A549 (cell line): Measurements from ENCODE around the gene ESYT2. TPM values are rescaled to one million over a fixed set of nuclear protein-coding genes. Genes with fewer than 3 reads are reported as not detected.
A peak's percentile ranks its signal among the peaks of the same experiment; 100 is the strongest.

Experiments
- ATAC-seq, 2 experiments: fragments of 200-7000 bp in 1 of 2; fragments of >200 bp in 1 of 2; cut with Nextera tagmentation in 1 of 2; cut with Tn5 transposase in 1 of 2; 3 replicates each; pipeline versions ENCODE4 v1.8.0 to v1.9.1; 2018 to 2020; ENCODE audit warnings: mild to moderate bottlenecking in 1 of 2, moderate library complexity in 1 of 2
- CTCF ChIA-PET: fragments of 300-600 bp; sonication (Branson Sonifier 250); formaldehyde crosslinking; extraction: SDS; loops from one replicate; lab custom pipeline; 2021; ENCODE audit warnings: antibody characterized with exemption, inconsistent platforms; lab: Yijun Ruan, JAX
- POLR2A ChIA-PET: fragments of 350-600 bp; formaldehyde crosslinking; extraction: SDS; loops from one replicate; lab custom pipeline; 2021; ENCODE audit warnings: antibody characterized with exemption, inconsistent platforms; lab: Yijun Ruan, JAX
- DNase-seq, 2 experiments: peaks; one replicate each; pipeline versions ENCODE4 v3.0.0 to v3.0.0-alpha.2; 2011 to 2016; ENCODE audit warnings: low read depth in 1 of 2, low spot score in 1 of 2
- FAIRE-seq: peaks from 2 replicates; lab custom pipeline; 2011; peaks lifted over from hg19 to GRCh38; lab: Jason Lieb, UNC
- H3K27ac ChIP-seq, 2 experiments: fragments of >200 bp; sonication (Bioruptor Twin); formaldehyde crosslinking; 3 replicates each; pipeline ENCODE4 v1.5.1; 2016 to 2017
- H3K4me1 ChIP-seq: fragments of >200 bp; sonication (Bioruptor Twin); formaldehyde crosslinking; 3 replicates; pipeline ENCODE4 v1.6.1; 2016
- H3K4me2 ChIP-seq: fragments of >200 bp; sonication (Bioruptor Twin); formaldehyde crosslinking; 3 replicates; pipeline ENCODE4 v1.6.1; 2016
- H3K4me3 ChIP-seq: fragments of >200 bp; sonication (Bioruptor Twin); formaldehyde crosslinking; 3 replicates; pipeline ENCODE4 v1.5.1; 2016
- H3K9me3 ChIP-seq: fragments of >200 bp; sonication (Bioruptor Twin); formaldehyde crosslinking; 3 replicates; pipeline ENCODE4 v1.6.1; 2016
- CBX2 ChIP-seq: fragments of 200-600 bp; sonication (generic); IDR thresholded peaks from 2 replicates; pipeline ENCODE4 v1.6.1; 2016; ENCODE audit warnings: low read depth, mild to moderate bottlenecking, borderline replicate concordance
- CBX8 ChIP-seq: fragments of 200-600 bp; sonication (generic); IDR thresholded peaks from 2 replicates; pipeline ENCODE4 v1.6.1; 2016
- CEBPB ChIP-seq, 2 experiments: fragments of >200 bp in 1 of 2; sonication (Bioruptor Twin) in 1 of 2; formaldehyde crosslinking in 1 of 2; IDR thresholded peaks; 2 replicates each; pipeline ENCODE4 v1.6.1; 2012 to 2016
- EHMT2 ChIP-seq: fragments of 200-600 bp; sonication (generic); IDR thresholded peaks from 2 replicates; pipeline ENCODE4 v1.6.1; 2016; ENCODE audit warnings: antibody characterized with exemption, low read depth, mild to moderate bottlenecking, moderate library complexity
- EP300 ChIP-seq, 2 experiments: fragments of >200 bp; sonication (Bioruptor Twin); formaldehyde crosslinking; IDR thresholded peaks; 2 replicates in 1 of 2; 3 replicates in 1 of 2; pipeline ENCODE4 v1.6.1; 2016 to 2017
- FOXS1 ChIP-seq: fragments of 250-450 bp; sonication (Bioruptor Pico); IDR thresholded peaks from 2 replicates; pipeline ENCODE4 v1.5.0; 2020; ENCODE audit warnings: mild to moderate bottlenecking, moderate library complexity
- GATA3 ChIP-seq: IDR thresholded peaks from 2 replicates; pipeline ENCODE4 v1.6.1; 2012; ENCODE audit warnings: borderline replicate concordance
- HOXA7 ChIP-seq: fragments of 250-450 bp; sonication (Bioruptor Pico); IDR thresholded peaks from 2 replicates; pipeline ENCODE4 v1.5.0; 2020; ENCODE audit warnings: mild to moderate bottlenecking, moderate library complexity
- JUN ChIP-seq, 2 experiments: fragments of >200 bp; sonication (Bioruptor Twin); formaldehyde crosslinking; IDR thresholded peaks; 2 replicates in 1 of 2; 3 replicates in 1 of 2; pipeline ENCODE4 v1.6.1; 2016 to 2017
- KDM1A ChIP-seq: fragments of 200-600 bp; sonication (generic); IDR thresholded peaks from 2 replicates; pipeline ENCODE4 v1.6.1; 2016; ENCODE audit warnings: low read depth, mild to moderate bottlenecking
- KDM5A ChIP-seq: fragments of 200-600 bp; sonication (generic); IDR thresholded peaks from 2 replicates; pipeline ENCODE4 v1.6.1; 2016; ENCODE audit warnings: antibody characterized with exemption, mild to moderate bottlenecking
- MYC ChIP-seq: IDR thresholded peaks from 2 replicates; pipeline ENCODE4 v1.6.1; 2012; ENCODE audit warnings: mild to moderate bottlenecking, inconsistent platforms, low read length, improper control_type of control experiment, borderline replicate concordance
- NPAS2 ChIP-seq: fragments of 250-450 bp; sonication (Bioruptor Pico); IDR thresholded peaks from 2 replicates; pipeline ENCODE4 v1.8.0; 2022; ENCODE audit warnings: mild to moderate bottlenecking, moderate library complexity, borderline replicate concordance
- PBX3 ChIP-seq: IDR thresholded peaks from 2 replicates; pipeline ENCODE4 v1.6.1; 2012
- PHF8 ChIP-seq: fragments of 200-600 bp; sonication (generic); IDR thresholded peaks from 2 replicates; pipeline ENCODE4 v1.6.1; 2016; ENCODE audit warnings: low read depth, mild to moderate bottlenecking, antibody characterized with exemption, moderate library complexity, borderline replicate concordance
- RARB ChIP-seq: fragments of 250-450 bp; sonication (Bioruptor Pico); IDR thresholded peaks from 2 replicates; pipeline ENCODE4 v1.8.0; 2021; ENCODE audit warnings: mild to moderate bottlenecking, moderate library complexity
- RCOR1 ChIP-seq: fragments of 150-350 bp; IDR thresholded peaks from 2 replicates; pipeline ENCODE4 v1.6.1; 2014; ENCODE audit warnings: antibody characterized with exemption, low read length, low read depth
- RFX5 ChIP-seq: fragments of 450-650 bp; IDR thresholded peaks from 2 replicates; pipeline ENCODE4 v1.7.1; 2014; ENCODE audit warnings: antibody characterized with exemption, mild to moderate bottlenecking, moderate library complexity
- RNF2 ChIP-seq: fragments of 200-600 bp; sonication (generic); IDR thresholded peaks from 2 replicates; pipeline ENCODE4 v1.6.1; 2016; ENCODE audit warnings: low read depth, mild to moderate bottlenecking, antibody characterized with exemption, moderate library complexity, borderline replicate concordance
- TFCP2L1 ChIP-seq: fragments of 250-450 bp; sonication (Bioruptor Pico); IDR thresholded peaks from 2 replicates; pipeline ENCODE4 v1.5.0; 2021; ENCODE audit warnings: mild to moderate bottlenecking
- USF2 ChIP-seq: fragments of 450-650 bp; IDR thresholded peaks from 2 replicates; pipeline ENCODE4 v1.6.1; 2014; ENCODE audit warnings: antibody characterized with exemption
- ZFP36 ChIP-seq: fragments of 450-650 bp; IDR thresholded peaks from 2 replicates; pipeline ENCODE4 v1.6.1; 2014; ENCODE audit warnings: borderline replicate concordance; ENCODE audit not compliant: partially characterized antibody
- ZNF302 ChIP-seq: fragments of 250-450 bp; sonication (Bioruptor Pico); IDR thresholded peaks from 2 replicates; pipeline ENCODE4 v1.9.0; 2021; ENCODE audit warnings: inconsistent platforms, mild to moderate bottlenecking, moderate library complexity
- WGBS: methylation state at CpG from one replicate; pipeline ENCODE4 v1.1.6; 2017; ENCODE audit errors: missing lambda C conversion rate; 5-methylcytosine and 5-hydroxymethylcytosine counted together
- polyA plus RNA-seq, 4 experiments: library from polyadenylated mRNA; depleted of rRNA in 3 of 4; stranded (reverse); fragments of >200 nt; fragmentation: RNase III in 1 of 4; extraction: RNeasy Plus Mini Kit Qiagen cat#74134 plus additional on column Dnase treatment in 1 of 4; gene quantifications; 2 replicates in 3 of 4; 3 replicates in 1 of 4; pipeline ENCODE4 v1.2.3, GENCODE V29; 2011 to 2017
- TF ChIP-seq, protein P1 (sequence below): fragments of 150-350 bp; IDR thresholded peaks from 2 replicates; pipeline ENCODE4 v1.6.1; 2014; ENCODE audit warnings: low read depth, mild to moderate bottlenecking, low read length
- TF ChIP-seq, protein P2 (sequence below): IDR thresholded peaks from 2 replicates; pipeline ENCODE4 v1.6.1; 2012; ENCODE audit warnings: low read depth, borderline replicate concordance
- TF ChIP-seq, protein P3 (sequence below): fragments of >200 bp; sonication (Bioruptor Twin); formaldehyde crosslinking; IDR thresholded peaks from 3 replicates; pipeline ENCODE4 v1.6.1; 2016
- TF ChIP-seq, protein P4 (sequence below): fragments of 250-450 bp; sonication (Bioruptor Pico); IDR thresholded peaks from 2 replicates; pipeline ENCODE4 v1.5.0; 2021; ENCODE audit warnings: mild to moderate bottlenecking, moderate library complexity, borderline replicate concordance

Gene ESYT2
- polyA plus RNA-seq, 2 of the 4 experiments (the other 2 are of a cell fraction), result 45.8 to 77.0 TPM

DNA sequence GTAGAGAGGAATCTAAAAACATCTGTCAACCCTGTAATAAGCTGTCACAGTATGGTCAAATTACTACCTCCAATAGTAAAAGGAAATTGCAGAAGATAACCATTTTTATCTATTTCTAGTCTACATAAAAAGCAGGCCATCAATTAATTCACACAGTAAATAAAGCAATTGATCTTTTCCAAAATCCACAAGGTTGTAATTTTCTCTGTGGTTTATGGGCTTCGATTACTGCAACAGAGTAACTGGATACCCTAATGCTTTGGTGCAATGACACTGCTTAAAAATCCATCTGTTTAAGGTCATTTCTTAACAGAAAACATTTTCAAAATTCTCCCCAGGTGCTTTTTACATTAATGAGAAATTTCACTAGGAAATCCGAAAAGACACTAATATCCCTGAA, 23.9 kb downstream of the ESYT2 start:
- no peak for FAIRE-seq
- 87% methylated on average over 2 of the region's 2 CpGs for WGBS
- CTCF ChIA-PET, result interaction anchor here (1.0 kb wide), 1 partner anchor 53 kb away, joined by 4 read pairs; no protein-coding TSS in a partner anchor

DNA sequence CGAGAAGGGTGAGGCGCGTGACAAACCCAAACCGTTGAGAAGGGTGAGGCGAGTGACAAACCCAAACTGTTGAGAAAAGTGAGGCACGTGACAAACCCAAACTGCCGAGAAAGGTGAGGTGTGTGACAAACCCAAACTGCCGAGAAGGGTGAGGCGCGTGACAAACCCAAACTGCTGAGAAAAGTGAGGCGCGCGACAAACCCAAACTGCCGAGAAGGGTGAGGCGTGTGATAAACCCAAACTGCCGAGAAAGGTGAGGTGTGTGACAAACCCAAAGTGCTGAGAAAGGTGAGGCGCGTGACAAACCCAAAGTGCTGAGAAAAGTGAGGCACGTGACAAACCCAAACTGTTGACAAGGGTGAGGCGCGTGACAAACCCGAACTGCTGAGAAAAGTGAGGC, 25.0 kb downstream of the ESYT2 start:
- no peak for TF ChIP-seq JUN (IDR thresholded peaks at IDR 0.05)
- TF ChIP-seq, protein P1, sequence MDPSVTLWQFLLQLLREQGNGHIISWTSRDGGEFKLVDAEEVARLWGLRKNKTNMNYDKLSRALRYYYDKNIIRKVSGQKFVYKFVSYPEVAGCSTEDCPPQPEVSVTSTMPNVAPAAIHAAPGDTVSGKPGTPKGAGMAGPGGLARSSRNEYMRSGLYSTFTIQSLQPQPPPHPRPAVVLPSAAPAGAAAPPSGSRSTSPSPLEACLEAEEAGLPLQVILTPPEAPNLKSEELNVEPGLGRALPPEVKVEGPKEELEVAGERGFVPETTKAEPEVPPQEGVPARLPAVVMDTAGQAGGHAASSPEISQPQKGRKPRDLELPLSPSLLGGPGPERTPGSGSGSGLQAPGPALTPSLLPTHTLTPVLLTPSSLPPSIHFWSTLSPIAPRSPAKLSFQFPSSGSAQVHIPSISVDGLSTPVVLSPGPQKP, result no peak
- TF ChIP-seq EP300 (IDR thresholded peaks at IDR 0.05), result no peak
- TF ChIP-seq FOXS1 (CRISPR knock-in tag), result no peak
- no peak for TF ChIP-seq HOXA7
- TF ChIP-seq RNF2, result no peak
- no peak for TF ChIP-seq GATA3
- TF ChIP-seq, protein P2, sequence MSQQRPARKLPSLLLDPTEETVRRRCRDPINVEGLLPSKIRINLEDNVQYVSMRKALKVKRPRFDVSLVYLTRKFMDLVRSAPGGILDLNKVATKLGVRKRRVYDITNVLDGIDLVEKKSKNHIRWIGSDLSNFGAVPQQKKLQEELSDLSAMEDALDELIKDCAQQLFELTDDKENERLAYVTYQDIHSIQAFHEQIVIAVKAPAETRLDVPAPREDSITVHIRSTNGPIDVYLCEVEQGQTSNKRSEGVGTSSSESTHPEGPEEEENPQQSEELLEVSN, result no peak
- TF ChIP-seq RFX5, result no peak
- TF ChIP-seq MYC, result no peak
- TF ChIP-seq NPAS2 (CRISPR knock-in tag), result no peak
- no peak for TF ChIP-seq ZFP36
- TF ChIP-seq, protein P3, sequence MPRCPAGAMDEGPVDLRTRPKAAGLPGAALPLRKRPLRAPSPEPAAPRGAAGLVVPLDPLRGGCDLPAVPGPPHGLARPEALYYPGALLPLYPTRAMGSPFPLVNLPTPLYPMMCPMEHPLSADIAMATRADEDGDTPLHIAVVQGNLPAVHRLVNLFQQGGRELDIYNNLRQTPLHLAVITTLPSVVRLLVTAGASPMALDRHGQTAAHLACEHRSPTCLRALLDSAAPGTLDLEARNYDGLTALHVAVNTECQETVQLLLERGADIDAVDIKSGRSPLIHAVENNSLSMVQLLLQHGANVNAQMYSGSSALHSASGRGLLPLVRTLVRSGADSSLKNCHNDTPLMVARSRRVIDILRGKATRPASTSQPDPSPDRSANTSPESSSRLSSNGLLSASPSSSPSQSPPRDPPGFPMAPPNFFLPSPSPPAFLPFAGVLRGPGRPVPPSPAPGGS, result no peak
- TF ChIP-seq PHF8, result no peak
- no peak for TF ChIP-seq RARB (CRISPR knock-in tag)
- no peak for TF ChIP-seq USF2
- TF ChIP-seq EHMT2, result no peak
- TF ChIP-seq KDM5A, result no peak
- Histone ChIP-seq H3K4me1 (peaks cover 32% of the 10 kb centered on the region), H3K4me2 (no peak overlapping the region), H3K9me3 (no peaks in the 10 kb centered on the region), H3K4me3 (no peak overlapping the region), H3K27ac (peak overlapping the region in 1 of 2 experiments; percentile 45; a peak in 2 of 6 replicates)
- ATAC-seq (no peak), FAIRE-seq (no peak), DNase-seq (no peak)
- ChIA-PET CTCF (interaction anchor here (0.7 to 1.0 kb wide), 2 partner anchors 10 to 52 kb away, joined by 3 to 4 read pairs; no protein-coding TSS in a partner anchor), POLR2A (no interaction called here)
- 96% methylated on average over 22 of the region's 22 CpGs for WGBS

More for the DNA sequence above, 23.9 kb downstream of the ESYT2 start:
- Histone ChIP-seq H3K27ac (no peak overlapping the region), H3K4me1 (peaks cover 41% of the 10 kb centered on the region), H3K4me2 (no peak overlapping the region), H3K9me3 (no peaks in the 10 kb centered on the region)
- no peak for DNase-seq
- POLR2A ChIA-PET, result interaction anchor here (0.9 kb wide), 1 partner anchor 24 kb away, joined by 3 read pairs; no protein-coding TSS in a partner anchor
- TF ChIP-seq RCOR1 (no peak), RARB (CRISPR knock-in tag) (no peak), CBX8 (no peak), CBX2 (no peak), ZNF302 (CRISPR knock-in tag) (no peak), CEBPB (IDR thresholded peaks at IDR 0.05) (no peak), TFCP2L1 (CRISPR knock-in tag) (no peak), PBX3 (no peak), KDM1A (no peak), GATA3 (no peak)
- TF ChIP-seq, protein P4, sequence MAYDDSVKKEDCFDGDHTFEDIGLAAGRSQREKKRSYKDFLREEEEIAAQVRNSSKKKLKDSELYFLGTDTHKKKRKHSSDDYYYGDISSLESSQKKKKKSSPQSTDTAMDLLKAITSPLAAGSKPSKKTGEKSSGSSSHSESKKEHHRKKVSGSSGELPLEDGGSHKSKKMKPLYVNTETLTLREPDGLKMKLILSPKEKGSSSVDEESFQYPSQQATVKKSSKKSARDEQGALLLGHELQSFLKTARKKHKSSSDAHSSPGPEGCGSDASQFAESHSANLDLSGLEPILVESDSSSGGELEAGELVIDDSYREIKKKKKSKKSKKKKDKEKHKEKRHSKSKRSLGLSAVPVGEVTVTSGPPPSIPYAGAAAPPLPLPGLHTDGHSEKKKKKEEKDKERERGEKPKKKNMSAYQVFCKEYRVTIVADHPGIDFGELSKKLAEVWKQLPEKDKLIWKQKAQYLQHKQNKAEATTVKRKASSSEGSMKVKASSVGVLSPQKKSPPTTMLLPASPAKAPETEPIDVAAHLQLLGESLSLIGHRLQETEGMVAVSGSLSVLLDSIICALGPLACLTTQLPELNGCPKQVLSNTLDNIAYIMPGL (CRISPR knock-in tag), result no peak
- TF ChIP-seq, all 56 proteins: peak for 0
- ATAC-seq, result no peak
- no peak overlapping the region for H3K4me3 ChIP-seq
